GM19043 (cell line): ENCODE data around the gene CAMKV.
"Not testable (repeated sequence)": the region's sequence is repeated elsewhere in the genome, so short reads cannot be mapped to it uniquely, and the experiment has no call there.

Experiments used
- ATAC-seq: cut with Tn5 transposase; IDR thresholded peaks from one replicate; pipeline ENCODE4 v1.9.1; 2021; ENCODE audit warnings: low read depth; ENCODE audit not compliant: unreplicated experiment

Gene CAMKV, protein sequence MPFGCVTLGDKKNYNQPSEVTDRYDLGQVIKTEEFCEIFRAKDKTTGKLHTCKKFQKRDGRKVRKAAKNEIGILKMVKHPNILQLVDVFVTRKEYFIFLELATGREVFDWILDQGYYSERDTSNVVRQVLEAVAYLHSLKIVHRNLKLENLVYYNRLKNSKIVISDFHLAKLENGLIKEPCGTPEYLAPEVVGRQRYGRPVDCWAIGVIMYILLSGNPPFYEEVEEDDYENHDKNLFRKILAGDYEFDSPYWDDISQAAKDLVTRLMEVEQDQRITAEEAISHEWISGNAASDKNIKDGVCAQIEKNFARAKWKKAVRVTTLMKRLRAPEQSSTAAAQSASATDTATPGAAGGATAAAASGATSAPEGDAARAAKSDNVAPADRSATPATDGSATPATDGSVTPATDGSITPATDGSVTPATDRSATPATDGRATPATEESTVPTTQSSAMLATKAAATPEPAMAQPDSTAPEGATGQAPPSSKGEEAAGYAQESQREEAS

DNA sequence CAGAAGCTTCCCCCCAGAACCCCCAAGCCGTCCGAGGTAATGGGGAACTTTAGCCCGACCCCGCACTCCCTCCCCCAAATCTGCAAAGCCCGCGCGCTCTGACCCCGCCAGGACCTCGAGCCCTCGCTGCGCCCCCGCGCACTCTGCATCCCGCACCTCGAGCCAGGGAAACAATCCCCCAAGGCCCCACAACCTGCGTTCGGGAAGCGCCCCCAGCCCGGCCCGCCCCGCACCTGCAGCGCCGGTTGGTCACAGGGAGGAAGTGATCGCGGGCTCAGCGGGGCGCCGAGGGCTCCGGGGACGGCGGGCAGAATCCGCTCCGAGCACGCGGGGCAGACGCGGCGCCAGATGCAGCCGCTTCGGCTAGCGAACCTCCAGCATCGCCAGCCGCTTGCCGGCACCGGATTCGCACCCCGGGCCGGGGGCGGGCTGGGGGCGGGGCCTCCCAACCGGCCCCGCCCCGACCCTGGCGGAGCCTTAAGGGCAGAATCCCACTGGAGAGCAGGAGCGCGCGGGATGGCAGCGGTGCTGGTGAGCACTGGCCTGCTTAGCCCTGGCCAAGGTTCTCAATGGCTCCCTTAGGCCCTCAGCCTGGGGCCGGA is at the start of gene CAMKV:
Gene CAMKV (minus strand): TSS at position 382 of the 602 bp plus-strand sequence. CDS start 7,518 bp downstream, outside the sequence.
- no peak for ATAC-seq

GRCh38 chr3:49917806-49918590 is 48.3 kb upstream of the CAMKV start:
- ATAC-seq = not testable (repeated sequence)

GRCh38 chr3:49916686-49917085 is 47.0 kb upstream of the CAMKV start:
- ATAC-seq = no peak

GRCh38 chr3:49914906-49915305 is 45.2 kb upstream of the CAMKV start:
- no peak for ATAC-seq

GRCh38 chr3:49912881-49913281 is 43.2 kb upstream of the CAMKV start:
- no peak for ATAC-seq

DNA sequence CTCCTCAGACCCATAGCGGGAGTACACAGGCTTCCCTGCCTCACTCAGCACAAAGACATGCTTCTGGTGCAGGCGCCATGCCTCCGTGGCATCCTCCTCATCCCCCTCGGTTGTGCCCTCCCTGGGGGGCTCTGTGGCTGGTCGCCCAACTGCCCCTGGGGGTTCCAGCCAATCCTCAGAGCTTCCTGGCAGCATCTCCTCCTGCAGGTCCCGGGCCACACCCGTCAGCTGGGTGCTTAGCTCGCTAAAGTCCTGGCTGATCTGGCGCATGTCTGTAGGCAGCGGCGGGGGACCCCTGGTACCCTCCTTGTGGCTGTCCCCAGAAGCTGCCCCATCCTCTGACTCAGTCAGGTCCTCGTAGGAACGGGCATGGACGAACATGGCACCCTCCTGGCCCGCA is 41.9 kb upstream of the CAMKV start:
- ATAC-seq = no peak

GRCh38 chr3:49911124-49911420 is 41.4 kb upstream of the CAMKV start:
- no peak for ATAC-seq

- no peak for ATAC-seq
These were observed 40.9 kb upstream of the CAMKV start for GRCh38 chr3:49910409-49911123.

- no peak for ATAC-seq
These were observed 38.9 kb upstream of the CAMKV start for GRCh38 chr3:49908373-49909199.

GRCh38 chr3:49906073-49906743 is 36.5 kb upstream of the CAMKV start:
- ATAC-seq = no peak

GRCh38 chr3:49904448-49904847 is 34.7 kb upstream of the CAMKV start:
- not testable (repeated sequence) for ATAC-seq

DNA sequence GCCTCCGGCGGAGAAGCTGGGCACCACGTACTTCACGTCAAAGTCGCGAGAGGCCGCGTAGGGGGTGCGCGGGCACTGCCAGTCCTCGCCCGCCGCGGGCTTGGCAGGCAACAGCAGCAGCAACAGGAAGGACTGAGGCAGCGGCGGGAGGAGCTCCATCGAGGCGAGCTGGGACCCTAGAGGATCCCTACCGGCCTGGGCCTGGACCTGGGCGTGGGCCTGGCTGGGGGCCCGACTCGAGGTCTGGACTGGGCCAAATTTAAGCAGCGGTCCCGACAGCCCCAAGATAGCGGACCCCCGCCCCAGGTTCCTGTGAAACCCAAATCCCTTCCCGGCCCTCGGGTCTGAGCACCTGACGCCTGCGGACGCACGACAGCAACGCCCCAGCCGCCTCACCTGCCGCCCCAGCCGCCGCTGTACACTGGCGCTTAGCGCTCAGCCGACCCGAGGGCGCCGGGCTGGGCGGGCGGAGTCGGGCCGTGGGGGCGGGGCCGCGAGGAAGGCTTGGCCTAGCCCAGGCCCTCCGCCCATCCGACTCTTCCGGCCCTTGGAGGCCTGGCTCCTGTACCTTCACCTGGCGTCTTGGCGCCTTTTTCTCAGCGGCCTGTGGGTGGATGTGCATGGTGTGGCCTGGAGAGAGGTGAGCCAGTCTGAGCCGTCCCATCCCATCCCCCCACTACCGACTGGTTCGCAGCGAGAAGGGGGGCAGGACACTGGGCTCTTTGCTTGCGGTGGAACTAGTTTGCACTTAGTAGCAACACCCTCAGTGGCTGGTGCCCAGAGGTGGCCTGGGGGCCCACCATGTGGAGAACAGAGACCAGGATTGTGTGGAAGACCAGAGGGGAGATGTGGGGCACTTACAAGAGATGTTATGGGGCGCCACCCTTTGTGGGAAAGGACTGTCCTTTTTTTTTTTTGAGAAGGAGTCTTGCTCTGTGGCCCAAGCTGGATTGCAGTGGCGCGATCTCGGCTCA is 34.0 kb upstream of the CAMKV start, which contains the start of gene MST1R:
Gene MST1R (minus strand): TSS at position 423 of the 974 bp plus-strand sequence. CDS start 264 bp downstream, at position 159.
- ATAC-seq = peak; percentile 78

GRCh38 chr3:49902511-49903345 is 33.0 kb upstream of the CAMKV start:
- no peak for ATAC-seq

- ATAC-seq = no peak
These were observed 31.9 kb upstream of the CAMKV start for GRCh38 chr3:49901366-49902339.

- ATAC-seq = no peak
These were observed 30.9 kb upstream of the CAMKV start for GRCh38 chr3:49900491-49901153.
